ENCODE results near the gene SNORC.

Gene SNORC

GRCh38 chr2:232885264-232885961 lies 15.3 kb downstream of the SNORC start (continued):
- no peak for TF ChIP-seq CSRNP3 (CRISPR knock-in tag; IDR thresholded peaks at IDR 0.05)
- TF ChIP-seq ZNF565 (CRISPR knock-in tag; conservative IDR thresholded peaks at IDR 0.05; ENCODE audit: low read depth) = no peak
- TF ChIP-seq ISL1 (CRISPR knock-in tag; IDR thresholded peaks at IDR 0.05) = no peak
- no peak for TF ChIP-seq SNAI2 (CRISPR knock-in tag; IDR thresholded peaks at IDR 0.05)
- no peak for TF ChIP-seq OSR1 (CRISPR knock-in tag; IDR thresholded peaks at IDR 0.05)

GRCh38 chr2:232886176-232886575 lies 16.1 kb downstream of the SNORC start:
- TF ChIP-seq ISL1 (CRISPR knock-in tag; IDR thresholded peaks at IDR 0.05) (no peak), GLIS3 (CRISPR knock-in tag; IDR thresholded peaks at IDR 0.05) (no peak), RARB (CRISPR knock-in tag; IDR thresholded peaks at IDR 0.05) (no peak), ESRRG (CRISPR knock-in tag; IDR thresholded peaks at IDR 0.05) (no peak), ZNF8 (CRISPR knock-in tag; IDR thresholded peaks at IDR 0.05) (no peak), ZFP3 (CRISPR knock-in tag; IDR thresholded peaks at IDR 0.05) (no peak), POU6F1 (CRISPR knock-in tag; IDR thresholded peaks at IDR 0.05; ENCODE audit: borderline replicate concordance, low read depth) (no peak), PPARA (CRISPR knock-in tag; IDR thresholded peaks at IDR 0.05; ENCODE audit: borderline replicate concordance) (no peak), TCF4 (CRISPR knock-in tag; IDR thresholded peaks at IDR 0.05; ENCODE audit: borderline replicate concordance) (no peak), OSR1 (CRISPR knock-in tag; IDR thresholded peaks at IDR 0.05) (no peak), BACH2 (CRISPR knock-in tag; IDR thresholded peaks at IDR 0.05; ENCODE audit: borderline replicate concordance) (no peak), ZFP30 (CRISPR knock-in tag; IDR thresholded peaks at IDR 0.05) (no peak), CREB5 (CRISPR knock-in tag; IDR thresholded peaks at IDR 0.05; ENCODE audit: low read depth) (no peak), ZC3H10 (CRISPR knock-in tag; IDR thresholded peaks at IDR 0.05) (no peak), TOX (CRISPR knock-in tag; IDR thresholded peaks at IDR 0.05; ENCODE audit: borderline replicate concordance) (no peak), ZNF565 (CRISPR knock-in tag; conservative IDR thresholded peaks at IDR 0.05; ENCODE audit: low read depth) (no peak), TSHZ2 (CRISPR knock-in tag; IDR thresholded peaks at IDR 0.05) (no peak)
- ATAC-seq = no peak

GRCh38 chr2:232886632-232887031 lies 16.6 kb downstream of the SNORC start:
- no peak for ATAC-seq

GRCh38 chr2:232887171-232887850 lies 17.2 kb downstream of the SNORC start:
- ATAC-seq = peak; percentile 43; the same call in 2 of the 3 replicates
- TF ChIP-seq ZC3H10 (CRISPR knock-in tag; IDR thresholded peaks at IDR 0.05) (no peak), CSRNP3 (CRISPR knock-in tag; IDR thresholded peaks at IDR 0.05) (no peak), ZNF70 (CRISPR knock-in tag; IDR thresholded peaks at IDR 0.05) (no peak), CREB5 (CRISPR knock-in tag; IDR thresholded peaks at IDR 0.05; ENCODE audit: low read depth) (no peak), SNAI2 (CRISPR knock-in tag; IDR thresholded peaks at IDR 0.05) (no peak), PPARA (CRISPR knock-in tag; IDR thresholded peaks at IDR 0.05; ENCODE audit: borderline replicate concordance) (no peak), GLIS3 (CRISPR knock-in tag; IDR thresholded peaks at IDR 0.05) (no peak), CSDC2 (CRISPR knock-in tag; IDR thresholded peaks at IDR 0.05) (no peak), ZFP3 (CRISPR knock-in tag; IDR thresholded peaks at IDR 0.05) (no peak), ZNF8 (CRISPR knock-in tag; IDR thresholded peaks at IDR 0.05) (no peak), ESRRG (CRISPR knock-in tag; IDR thresholded peaks at IDR 0.05) (no peak)

More at GRCh38 chr2:232886632-232887031, 16.6 kb downstream of the SNORC start:
- TF ChIP-seq ISL1 (CRISPR knock-in tag; IDR thresholded peaks at IDR 0.05) = no peak
